Mucosa of stomach (tissue), 1 donor: ENCODE data around the gene MUC20.

Experiments
- H3K27me3 ChIP-seq: one replicate; pipeline ENCODE4 v1.7.0; 2013; ENCODE audit warnings: mild to moderate bottlenecking, low read length; ENCODE audit not compliant: control insufficient read depth, insufficient read depth
- H3K36me3 ChIP-seq: one replicate; pipeline ENCODE4 v1.7.0; 2013; ENCODE audit warnings: low read length; ENCODE audit not compliant: control insufficient read depth, insufficient read depth
- H3K4me1 ChIP-seq: one replicate; pipeline ENCODE4 v1.7.0; 2013; ENCODE audit warnings: mild to moderate bottlenecking, low read length; ENCODE audit not compliant: control insufficient read depth, insufficient read depth
- H3K4me3 ChIP-seq: one replicate; pipeline ENCODE4 v1.7.0; 2013; ENCODE audit warnings: low read length
- H3K9ac ChIP-seq: one replicate; pipeline ENCODE4 v1.7.0; 2013; ENCODE audit warnings: mild to moderate bottlenecking, low read length, moderate library complexity
- H3K9me3 ChIP-seq: one replicate; pipeline ENCODE4 v1.7.0; 2013; ENCODE audit warnings: mild to moderate bottlenecking, low read length, moderate library complexity; ENCODE audit not compliant: control insufficient read depth
- donor health status: Pancreatic carcinoma.

Gene MUC20

GRCh38 chr3:195761123-195761566 lies 40.4 kb downstream of the MUC20 start:
- no peaks in the 10 kb centered on the region for H3K4me1 ChIP-seq
- H3K27me3 ChIP-seq, result peaks cover 40% of the 10 kb centered on the region
- no peak overlapping the region for H3K9ac ChIP-seq
- H3K9me3 ChIP-seq, result no peaks in the 10 kb centered on the region
- no peak overlapping the region for H3K4me3 ChIP-seq
- no peaks in the 10 kb centered on the region for H3K36me3 ChIP-seq

- Histone ChIP-seq H3K4me1 (no peaks in the 10 kb centered on the region), H3K9me3 (no peaks in the 10 kb centered on the region), H3K9ac (no peak overlapping the region), H3K27me3 (peaks cover 39% of the 10 kb centered on the region), H3K4me3 (no peak overlapping the region), H3K36me3 (no peaks in the 10 kb centered on the region)
Observed at GRCh38 chr3:195761567-195762248, 40.9 kb downstream of the MUC20 start.

DNA sequence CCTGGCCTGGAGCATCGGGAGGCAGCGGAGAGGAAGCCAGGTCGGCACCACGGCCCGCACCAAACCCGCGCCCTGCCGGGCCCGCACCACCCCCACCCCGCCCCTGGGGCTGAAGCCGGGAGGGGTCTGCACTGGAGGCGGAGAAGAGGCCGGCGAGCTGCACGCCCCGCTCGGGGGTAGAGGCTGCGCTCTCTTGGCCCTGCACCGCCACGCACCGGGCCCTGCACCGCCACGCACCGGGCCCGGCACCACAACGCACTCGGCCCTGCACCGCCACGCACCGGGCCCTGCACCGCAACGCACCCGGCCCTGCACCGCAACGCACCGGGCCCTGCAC lies 41.4 kb downstream of the MUC20 start:
- Histone ChIP-seq H3K4me1 (no peaks in the 10 kb centered on the region), H3K4me3 (no peak overlapping the region), H3K36me3 (no peaks in the 10 kb centered on the region), H3K9ac (no peak overlapping the region), H3K27me3 (peaks cover 34% of the 10 kb centered on the region), H3K9me3 (no peaks in the 10 kb centered on the region)

DNA sequence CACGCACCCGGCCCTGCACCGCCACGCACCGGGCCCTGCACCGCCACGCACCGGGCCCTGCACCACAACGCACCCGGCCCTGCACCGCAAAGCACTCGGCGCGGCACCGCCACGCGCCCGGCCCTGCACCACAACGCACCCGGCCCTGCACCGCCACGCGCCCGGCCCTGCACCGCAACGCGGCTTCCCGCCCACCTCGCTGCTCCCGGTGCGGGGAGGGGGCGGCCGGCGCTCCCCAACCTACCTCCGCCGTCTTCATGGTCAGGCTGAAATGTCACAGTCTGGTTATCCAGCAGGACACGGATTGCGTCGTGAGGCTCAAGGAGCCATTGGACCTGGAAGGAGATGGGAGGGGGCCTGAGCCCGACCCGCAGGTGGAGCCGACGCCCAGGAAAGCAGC lies 41.8 kb downstream of the MUC20 start:
- H3K27me3 ChIP-seq, result peaks cover 30% of the 10 kb centered on the region

DNA sequence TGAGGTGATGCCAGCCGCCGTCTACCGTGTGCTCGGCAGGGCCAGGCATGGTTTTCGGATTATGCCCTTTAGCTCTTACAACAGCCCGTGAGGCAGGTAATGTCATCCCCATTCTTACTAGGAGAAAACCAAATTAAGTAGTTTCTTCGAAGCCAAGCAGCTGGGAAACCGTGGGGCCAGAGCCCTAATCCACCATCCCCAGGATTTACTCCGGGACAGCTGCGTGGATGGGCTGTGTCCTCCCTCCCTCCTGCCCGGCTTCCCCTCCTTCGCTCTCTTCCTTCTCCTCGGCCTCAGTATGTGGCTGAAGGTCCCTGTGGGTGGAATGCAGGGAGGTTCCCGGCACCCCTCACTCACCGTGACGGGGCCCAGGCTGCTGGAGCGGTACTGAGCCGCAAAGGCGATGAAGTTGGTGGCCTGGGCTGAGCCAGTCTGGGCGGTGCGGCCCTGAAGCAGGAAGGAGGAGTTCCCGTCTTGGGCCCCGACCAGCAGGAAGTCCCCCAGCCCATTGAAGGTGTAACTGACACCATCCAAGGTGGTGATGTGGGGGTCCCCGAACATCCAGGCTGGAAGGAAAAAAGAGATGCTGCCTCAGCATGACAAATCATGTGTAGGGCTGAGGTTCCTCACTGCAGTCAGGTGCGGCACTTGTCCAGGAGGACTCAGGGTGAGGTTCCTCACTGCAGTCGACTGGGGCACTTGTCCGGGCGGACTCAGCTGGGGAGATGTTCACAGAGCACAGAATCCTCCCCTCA lies 42.5 kb downstream of the MUC20 start:
- Histone ChIP-seq H3K9me3 (no peaks in the 10 kb centered on the region), H3K27me3 (peaks cover 24% of the 10 kb centered on the region), H3K4me1 (no peaks in the 10 kb centered on the region), H3K9ac (no peak overlapping the region), H3K4me3 (no peak overlapping the region), H3K36me3 (no peaks in the 10 kb centered on the region)

More for the DNA sequence above, 41.8 kb downstream of the MUC20 start:
- Histone ChIP-seq H3K36me3 (no peaks in the 10 kb centered on the region), H3K9me3 (no peaks in the 10 kb centered on the region), H3K4me3 (no peak overlapping the region), H3K4me1 (no peaks in the 10 kb centered on the region), H3K9ac (no peak overlapping the region)

GRCh38 chr3:195763843-195764825 lies 43.4 kb downstream of the MUC20 start:
- peaks cover 19% of the 10 kb centered on the region for H3K27me3 ChIP-seq
- H3K9me3 ChIP-seq, result no peaks in the 10 kb centered on the region
- H3K4me1 ChIP-seq, result no peaks in the 10 kb centered on the region
- H3K9ac ChIP-seq, result no peak overlapping the region
- H3K36me3 ChIP-seq, result no peaks in the 10 kb centered on the region
- H3K4me3 ChIP-seq, result no peak overlapping the region

DNA sequence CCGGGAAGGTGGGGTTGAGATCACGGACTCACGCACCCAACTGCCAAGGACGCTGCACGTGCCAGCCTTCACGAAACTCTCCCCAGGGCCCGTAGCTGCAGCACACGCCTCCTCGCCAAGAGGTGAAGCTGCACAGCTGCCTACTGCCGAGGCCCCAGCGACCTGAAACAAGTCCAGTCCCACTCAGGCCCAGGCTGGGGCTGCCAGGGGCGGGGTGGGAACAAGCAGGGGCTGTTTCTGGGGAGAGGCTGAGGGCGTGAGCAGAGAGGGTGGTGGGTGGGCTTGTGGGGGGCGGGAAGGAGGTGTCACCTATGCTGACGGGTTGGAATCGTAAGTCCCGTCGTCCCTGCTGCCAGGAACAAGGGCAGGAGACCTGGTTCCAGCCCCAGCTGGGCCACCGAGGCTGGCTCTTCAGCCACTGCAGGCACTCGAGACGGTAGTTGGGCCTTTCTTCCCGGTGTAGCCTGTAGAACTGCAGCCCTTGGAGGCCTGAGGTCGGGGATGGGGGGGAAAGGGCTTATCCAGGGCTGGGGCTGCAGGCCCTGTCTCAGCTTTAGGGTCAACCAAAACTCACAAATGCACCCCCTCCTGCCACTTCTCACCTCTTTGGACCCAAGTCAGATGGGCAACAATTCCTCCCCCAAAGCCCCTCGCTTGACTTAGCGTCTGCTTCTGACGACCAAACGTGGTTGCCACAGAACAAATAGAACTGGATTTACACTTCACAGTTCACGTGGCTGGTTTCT lies 44.4 kb downstream of the MUC20 start:
- H3K36me3 ChIP-seq, result no peaks in the 10 kb centered on the region
- H3K4me1 ChIP-seq, result no peaks in the 10 kb centered on the region
- no peaks in the 10 kb centered on the region for H3K9me3 ChIP-seq
- H3K9ac ChIP-seq, result no peak overlapping the region
- no peak overlapping the region for H3K4me3 ChIP-seq
- peaks cover 15% of the 10 kb centered on the region for H3K27me3 ChIP-seq

DNA sequence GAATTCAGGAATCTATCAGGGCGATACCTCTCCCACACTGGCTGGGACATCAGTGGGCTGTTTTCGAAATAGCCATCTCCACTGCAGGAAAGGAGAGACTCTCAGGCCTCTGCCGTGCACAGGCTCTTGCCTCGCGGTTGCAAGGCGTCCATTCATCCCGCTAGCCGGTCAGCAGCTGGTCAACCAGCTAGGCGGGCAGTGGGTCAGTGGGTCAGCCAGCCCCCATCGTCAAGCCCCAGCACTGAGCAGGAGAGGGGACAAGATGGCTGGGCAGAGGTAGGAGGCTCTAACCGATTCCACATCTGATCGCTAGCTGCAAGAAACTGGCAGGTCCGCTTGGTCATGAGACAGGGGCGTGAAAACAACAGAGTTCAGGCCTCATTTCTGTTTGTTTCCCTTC lies 45.9 kb downstream of the MUC20 start:
- H3K9me3 ChIP-seq, result no peaks in the 10 kb centered on the region
- H3K9ac ChIP-seq, result no peak overlapping the region
- H3K4me1 ChIP-seq, result no peaks in the 10 kb centered on the region
- peaks cover 6% of the 10 kb centered on the region for H3K27me3 ChIP-seq
- no peak overlapping the region for H3K4me3 ChIP-seq
- H3K36me3 ChIP-seq, result no peaks in the 10 kb centered on the region

GRCh38 chr3:195767792-195768191 lies 47.0 kb downstream of the MUC20 start:
- Histone ChIP-seq H3K4me1 (no peaks in the 10 kb centered on the region), H3K4me3 (no peak overlapping the region), H3K27me3 (peaks cover 6% of the 10 kb centered on the region), H3K9ac (no peak overlapping the region), H3K36me3 (no peaks in the 10 kb centered on the region), H3K9me3 (no peaks in the 10 kb centered on the region)

- Histone ChIP-seq H3K9ac (no peak overlapping the region), H3K36me3 (no peaks in the 10 kb centered on the region), H3K9me3 (no peaks in the 10 kb centered on the region), H3K4me1 (no peaks in the 10 kb centered on the region), H3K4me3 (no peak overlapping the region), H3K27me3 (peaks cover 6% of the 10 kb centered on the region)
Observed at GRCh38 chr3:195768414-195768813, 47.6 kb downstream of the MUC20 start.

- Histone ChIP-seq H3K36me3 (no peaks in the 10 kb centered on the region), H3K4me1 (no peaks in the 10 kb centered on the region), H3K9ac (no peak overlapping the region), H3K9me3 (no peaks in the 10 kb centered on the region), H3K27me3 (peaks cover 6% of the 10 kb centered on the region), H3K4me3 (no peak overlapping the region)
Observed at GRCh38 chr3:195768831-195769303, 48.1 kb downstream of the MUC20 start.
